Left renal pelvis (tissue), 4 donors: Measurements from ENCODE around the gene VEPH1. TPM values are rescaled to one million over a fixed set of nuclear protein-coding genes. Genes with fewer than 3 reads are reported as not detected.

ENCODE experiments used
- DNase-seq, 4 donors: peaks; one replicate each; pipeline ENCODE4 v3.0.0-alpha.2; 2013; ENCODE audit warnings: low read depth in 4 of 4, low spot score in 3 of 4
- polyA plus RNA-seq, 4 donors: library from polyadenylated mRNA; unstranded; fragments of 120-200 nt; gene quantifications; one replicate each; pipeline ENCODE4 v1.2.1, GENCODE V29; 2013; ENCODE audit not compliant: insufficient read length in 4 of 4

Gene VEPH1
- polyA plus RNA-seq, 4 donors: 2.0 to 68.0 (median 57.6) TPM

GRCh38 chr3:157276801-157277200 lies 226.4 kb downstream of the VEPH1 start:
- DNase-seq: no peak

- no peak for DNase-seq
These were observed 227.4 kb downstream of the VEPH1 start for GRCh38 chr3:157275832-157276231.

DNA sequence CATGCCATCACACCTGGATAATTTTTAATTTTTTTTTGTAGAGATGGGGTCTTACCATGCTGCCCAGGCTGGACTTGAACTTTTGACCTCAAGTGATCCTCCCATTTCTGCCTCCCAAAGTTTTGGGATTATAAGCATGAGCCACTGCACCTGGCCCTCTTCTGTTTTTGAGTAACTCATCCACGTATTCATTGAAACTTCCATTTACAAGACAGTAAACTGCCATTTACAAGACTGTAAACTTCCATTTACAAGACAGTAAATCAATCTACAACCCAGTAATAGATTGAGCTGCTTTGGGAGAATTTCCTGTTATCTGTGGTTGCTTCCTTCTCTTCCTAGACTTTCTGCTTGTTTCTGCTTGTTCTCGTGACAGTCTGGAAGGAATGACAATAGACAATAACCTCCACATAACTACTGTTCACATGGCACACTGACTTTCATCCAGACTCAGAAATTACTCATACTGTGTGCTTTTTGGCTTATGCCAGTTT lies 228.5 kb downstream of the VEPH1 start:
- DNase-seq: no peak

DNA sequence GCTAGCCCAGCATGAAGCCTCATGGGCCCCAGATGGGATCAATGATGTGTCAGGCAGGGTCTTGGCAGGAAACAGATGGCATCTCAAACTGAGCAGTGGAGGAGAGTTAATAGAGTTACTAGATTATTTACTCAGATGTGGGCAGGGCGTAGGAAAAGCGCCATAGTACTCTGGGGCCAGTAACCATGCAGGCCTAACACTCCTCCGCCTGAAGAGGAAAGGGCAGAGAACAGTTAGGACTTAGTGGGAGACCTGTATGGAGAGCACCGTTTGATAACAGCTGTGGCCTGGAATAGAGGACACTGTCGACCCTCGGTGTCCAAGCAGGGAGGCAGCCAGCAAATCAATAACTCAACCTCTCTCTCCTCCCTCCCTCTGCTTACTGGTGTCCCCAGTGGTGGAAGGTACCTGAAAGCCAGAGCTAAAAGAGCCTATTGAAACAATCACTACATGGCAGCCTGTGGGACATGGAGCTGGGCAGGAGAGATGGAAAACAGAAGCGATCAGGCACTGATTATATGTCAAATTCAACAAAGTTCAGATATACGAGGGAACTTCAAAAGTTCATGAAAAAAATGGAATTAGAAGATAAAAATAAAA lies 231.8 kb downstream of the VEPH1 start:
- no peak for DNase-seq

GRCh38 chr3:157268026-157268425 lies 235.2 kb downstream of the VEPH1 start:
- no peak for DNase-seq

GRCh38 chr3:157265931-157266330 lies 237.3 kb downstream of the VEPH1 start:
- DNase-seq: no peak

- no peak for DNase-seq
These were observed 240.2 kb downstream of the VEPH1 start for GRCh38 chr3:157263027-157263426.

GRCh38 chr3:157261000-157261399 lies 242.2 kb downstream of the VEPH1 start:
- no peak for DNase-seq

DNA sequence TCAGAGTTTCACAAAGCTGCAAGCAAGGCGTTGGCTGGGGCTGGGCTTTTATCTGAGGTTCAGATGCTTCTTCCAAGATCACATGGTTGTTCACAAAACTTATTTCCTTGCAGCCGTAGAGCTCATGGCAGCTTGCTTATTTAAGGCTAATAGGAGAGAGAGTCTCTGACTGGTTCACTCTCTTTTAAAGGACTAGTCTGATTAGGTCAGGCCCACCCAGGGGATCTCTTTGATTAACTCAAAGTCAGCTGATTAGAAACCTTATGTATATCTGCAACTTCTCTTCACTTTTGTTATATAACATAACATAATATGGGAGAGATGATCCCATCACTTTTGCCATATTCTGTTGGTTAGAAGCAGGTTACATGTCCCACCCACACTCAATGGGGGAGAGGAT lies 243.4 kb downstream of the VEPH1 start:
- no peak for DNase-seq

GRCh38 chr3:157257101-157257500 lies 246.1 kb downstream of the VEPH1 start:
- DNase-seq: no peak

- DNase-seq: no peak
These were observed 247.4 kb downstream of the VEPH1 start for GRCh38 chr3:157255797-157256196.

GRCh38 chr3:157251685-157252084 lies 251.5 kb downstream of the VEPH1 start:
- no peak for DNase-seq

DNA sequence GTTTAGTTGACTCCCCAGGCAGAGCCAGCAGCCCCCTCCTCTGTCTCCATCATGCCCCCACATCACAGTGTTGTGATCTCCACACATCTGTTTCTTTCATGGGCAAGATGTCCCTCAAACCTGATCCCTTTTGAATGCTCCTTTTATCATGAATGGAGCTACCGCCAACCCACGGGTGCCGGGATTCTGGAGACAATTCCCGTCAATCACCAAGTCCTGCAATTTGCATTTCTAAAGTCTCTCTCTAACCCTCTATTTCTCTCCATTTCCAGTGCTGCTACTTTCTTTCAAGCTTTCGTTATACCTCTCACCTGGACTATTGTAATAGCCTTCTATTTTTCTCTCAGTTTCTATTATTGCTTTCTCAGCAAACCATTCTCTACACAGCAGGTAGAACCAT lies 253.6 kb downstream of the VEPH1 start:
- no peak for DNase-seq

- no peak for DNase-seq
These were observed 254.4 kb downstream of the VEPH1 start for GRCh38 chr3:157248590-157249422.

DNA sequence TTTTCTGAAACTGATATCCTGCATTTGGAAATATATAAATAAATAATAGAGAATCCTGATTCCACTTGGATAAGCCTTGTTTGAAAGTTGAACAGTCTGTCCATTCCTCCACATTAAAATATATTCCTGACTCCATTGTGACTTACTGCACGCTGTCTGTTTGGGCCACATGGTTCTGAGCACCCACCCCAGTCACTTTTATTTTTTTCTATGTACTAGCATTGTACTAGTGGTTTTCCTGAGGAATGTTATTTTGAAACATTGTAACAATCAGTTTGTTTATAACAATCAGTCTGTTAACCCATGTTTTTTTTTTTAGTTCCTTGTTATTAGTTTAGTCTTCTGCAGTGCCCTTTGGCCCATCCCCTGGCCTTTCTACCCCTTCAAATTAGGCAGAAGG lies 255.8 kb downstream of the VEPH1 start:
- no peak for DNase-seq

- no peak for DNase-seq
These were observed 260.4 kb downstream of the VEPH1 start for GRCh38 chr3:157242836-157243235.

DNA sequence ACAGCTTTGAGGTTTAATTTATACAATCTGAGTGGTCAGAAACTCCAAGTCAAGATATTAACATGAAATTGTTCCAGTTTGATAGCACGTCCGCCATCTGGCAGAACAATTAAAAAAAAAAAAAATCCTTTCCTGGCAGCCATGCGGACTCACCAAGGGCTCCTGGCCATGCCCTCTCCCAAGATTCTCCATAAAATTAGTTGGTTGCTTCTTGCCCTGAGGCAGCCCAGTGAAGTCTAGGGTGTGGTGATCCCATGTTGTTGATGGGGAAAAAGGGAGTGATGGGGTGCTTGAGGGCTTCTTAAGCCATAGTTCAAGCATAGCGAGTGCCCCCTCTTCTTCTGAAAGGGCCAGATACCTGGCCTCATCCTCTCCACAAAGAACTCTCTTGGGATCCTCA lies 261.6 kb downstream of the VEPH1 start:
- DNase-seq: no peak

- no peak for DNase-seq
These were observed 262.8 kb downstream of the VEPH1 start for GRCh38 chr3:157240408-157240807.

GRCh38 chr3:157239082-157239704 lies 264.0 kb downstream of the VEPH1 start:
- peak in 3 of 4 donors; percentile 12 to 16 (median 12) for DNase-seq

- DNase-seq: no peak
These were observed 264.8 kb downstream of the VEPH1 start for GRCh38 chr3:157238457-157238856.

GRCh38 chr3:157237886-157238285 lies 265.3 kb downstream of the VEPH1 start:
- DNase-seq: no peak

GRCh38 chr3:157235291-157235690 lies 267.9 kb downstream of the VEPH1 start:
- no peak for DNase-seq
